HAP-1 (cell line): ENCODE measurements around the gene CD300LD.
A peak's percentile ranks its signal among the peaks of the same experiment; 100 is the strongest.

Source experiments
- DNase-seq, 2 experiments: peaks; one replicate each; pipeline ENCODE4 v3.0.0-alpha.2; 2016 to 2020; ENCODE audit warnings: low spot score in 2 of 2
- H3K27me3 ChIP-seq: fragments of 250-450 bp; sonication (Bioruptor Pico); 2 replicates; pipeline ENCODE4 v1.5.1; 2020; ENCODE audit warnings: low read depth, mild to moderate bottlenecking, moderate library complexity
- H3K36me3 ChIP-seq: fragments of 250-450 bp; sonication (Bioruptor Pico); replicated peaks from 2 replicates; pipeline ENCODE4 v1.5.1; 2020; ENCODE audit warnings: mild to moderate bottlenecking
- H3K4me1 ChIP-seq: fragments of 250-450 bp; sonication (Bioruptor Pico); 2 replicates; pipeline ENCODE4 v1.5.1; 2020; ENCODE audit warnings: mild to moderate bottlenecking
- H3K4me3 ChIP-seq: fragments of 250-450 bp; sonication (Bioruptor Pico); 2 replicates; pipeline ENCODE4 v1.5.1; 2020; ENCODE audit warnings: mild to moderate bottlenecking, moderate library complexity
- H3K9me3 ChIP-seq: fragments of 250-450 bp; sonication (Bioruptor Pico); 2 replicates; pipeline ENCODE4 v1.5.1; 2020; ENCODE audit warnings: mild to moderate bottlenecking, moderate library complexity
- in situ Hi-C: fragments of 300-500 bp; cut with MboI; formaldehyde crosslinking; loops from 3 replicates; pipeline ENCODE4 v1.14.3; 2020; ENCODE audit warnings: low sequenced_read_pairs, inconsistent platforms, mixed read lengths

CD300LD gene

GRCh38 chr17:74601944-74602572 lies 10.0 kb upstream of the CD300LD start:
- Histone ChIP-seq H3K9me3 (no peaks in the 10 kb centered on the region), H3K4me1 (no peaks in the 10 kb centered on the region), H3K27me3 (0 out of 2 replicates have a peak, but pooled peaks cover 4% of the 10 kb centered on the region), H3K36me3 (no peaks in the 10 kb centered on the region), H3K4me3 (no peak overlapping the region)
- in situ Hi-C loops: no loop called here
- peak; percentile 11 to 56 for DNase-seq

DNA sequence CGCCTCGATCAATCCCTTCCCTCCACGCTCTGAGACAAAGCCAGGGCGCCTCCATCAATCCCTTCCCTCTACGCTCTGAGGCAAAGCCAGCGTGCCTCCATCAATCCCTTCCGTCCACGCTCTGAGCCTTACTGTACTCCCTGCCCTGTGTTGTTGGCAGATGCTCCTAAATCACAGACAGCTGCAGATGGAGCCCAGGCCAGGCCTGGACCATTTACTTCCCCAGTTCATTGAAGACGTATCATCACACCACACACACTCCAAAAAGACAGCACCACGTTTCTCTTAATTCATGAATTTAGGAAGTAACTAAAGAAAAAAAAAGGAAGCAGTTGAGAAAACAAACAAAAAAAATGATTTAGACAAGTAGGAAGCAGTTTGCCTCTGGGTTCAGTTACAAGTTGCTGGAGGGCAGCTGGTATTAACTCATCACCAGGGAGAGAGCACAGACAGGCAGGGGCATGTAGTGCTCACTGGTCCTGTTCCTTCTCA lies 7.4 kb upstream of the CD300LD start:
- Histone ChIP-seq H3K4me3 (no peak overlapping the region), H3K27me3 (0 out of 2 replicates have a peak, but pooled peaks cover 4% of the 10 kb centered on the region), H3K4me1 (no peaks in the 10 kb centered on the region), H3K9me3 (no peaks in the 10 kb centered on the region), H3K36me3 (no peaks in the 10 kb centered on the region)
- in situ Hi-C loops: no loop called here
- no peak for DNase-seq

DNA sequence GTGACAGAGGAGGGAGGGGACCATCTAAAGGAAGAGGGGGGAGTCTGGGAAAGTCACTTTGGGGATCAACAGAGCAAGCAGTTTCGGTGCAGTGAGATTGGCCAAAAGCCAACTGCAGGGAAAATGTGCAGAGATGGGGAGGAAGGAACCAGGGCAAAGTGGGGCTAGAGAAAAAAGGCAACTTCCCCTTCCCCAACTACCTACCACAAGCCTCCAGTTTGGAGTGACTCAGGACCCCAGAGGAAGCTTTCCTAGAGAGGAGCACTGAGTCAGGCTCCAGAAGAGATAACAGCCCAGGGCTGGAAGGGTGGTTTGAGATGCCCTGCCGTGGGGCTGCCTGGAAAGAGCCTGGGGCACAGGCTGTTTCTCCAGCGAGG lies 6.9 kb upstream of the CD300LD start:
- no peaks in the 10 kb centered on the region for H3K9me3 ChIP-seq
- no peak for DNase-seq
- in situ Hi-C loops: no loop called here
- no peaks in the 10 kb centered on the region for H3K36me3 ChIP-seq
- 0 out of 2 replicates have a peak, but pooled peaks cover 4% of the 10 kb centered on the region for H3K27me3 ChIP-seq
- no peak overlapping the region for H3K4me3 ChIP-seq
- no peaks in the 10 kb centered on the region for H3K4me1 ChIP-seq

DNA sequence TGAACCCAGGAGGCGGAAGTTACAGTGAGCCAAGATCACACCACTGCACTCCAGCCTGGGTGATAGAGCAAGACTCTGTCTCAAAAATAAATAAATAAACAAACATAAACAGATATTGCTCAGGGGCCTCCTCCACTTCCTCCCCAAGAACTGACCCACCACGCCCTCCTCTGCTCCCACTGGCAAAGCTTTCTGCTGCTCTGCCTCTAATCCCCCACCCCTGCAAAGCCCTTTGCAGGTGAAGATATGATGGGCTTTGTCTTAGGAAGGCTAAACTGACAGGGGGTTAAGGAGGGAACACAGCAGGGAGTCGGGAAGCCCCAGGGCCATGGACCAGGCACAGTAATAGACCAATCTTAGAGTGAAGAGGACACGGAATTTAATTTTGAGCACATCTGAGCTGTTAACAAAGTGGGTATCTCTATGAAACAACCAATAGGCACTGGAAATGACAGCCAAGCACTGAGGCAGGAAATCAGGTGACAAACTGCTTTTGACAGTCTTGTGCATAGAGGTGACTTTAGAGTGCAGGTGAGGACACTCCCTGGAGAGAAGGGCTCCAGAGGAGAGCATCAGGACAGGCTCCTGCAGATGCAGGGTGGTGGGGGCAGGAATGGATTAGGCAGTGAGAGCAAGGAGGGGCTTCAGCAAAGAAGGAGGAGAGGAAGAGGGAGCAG lies 6.4 kb upstream of the CD300LD start:
- Histone ChIP-seq H3K4me3 (no peak overlapping the region), H3K27me3 (0 out of 2 replicates have a peak, but pooled peaks cover 4% of the 10 kb centered on the region), H3K36me3 (no peaks in the 10 kb centered on the region), H3K4me1 (no peaks in the 10 kb centered on the region), H3K9me3 (no peaks in the 10 kb centered on the region)
- in situ Hi-C loops: no loop called here
- DNase-seq: no peak

- no peaks in the 10 kb centered on the region for H3K36me3 ChIP-seq
- H3K9me3 ChIP-seq: no peaks in the 10 kb centered on the region
- DNase-seq: no peak
- no peaks in the 10 kb centered on the region for H3K4me1 ChIP-seq
- H3K4me3 ChIP-seq: no peak overlapping the region
- in situ Hi-C loops: no loop called here
- H3K27me3 ChIP-seq: 0 out of 2 replicates have a peak, but pooled peaks cover 4% of the 10 kb centered on the region
Observed at GRCh38 chr17:74597069-74597790, 5.1 kb upstream of the CD300LD start.

DNA sequence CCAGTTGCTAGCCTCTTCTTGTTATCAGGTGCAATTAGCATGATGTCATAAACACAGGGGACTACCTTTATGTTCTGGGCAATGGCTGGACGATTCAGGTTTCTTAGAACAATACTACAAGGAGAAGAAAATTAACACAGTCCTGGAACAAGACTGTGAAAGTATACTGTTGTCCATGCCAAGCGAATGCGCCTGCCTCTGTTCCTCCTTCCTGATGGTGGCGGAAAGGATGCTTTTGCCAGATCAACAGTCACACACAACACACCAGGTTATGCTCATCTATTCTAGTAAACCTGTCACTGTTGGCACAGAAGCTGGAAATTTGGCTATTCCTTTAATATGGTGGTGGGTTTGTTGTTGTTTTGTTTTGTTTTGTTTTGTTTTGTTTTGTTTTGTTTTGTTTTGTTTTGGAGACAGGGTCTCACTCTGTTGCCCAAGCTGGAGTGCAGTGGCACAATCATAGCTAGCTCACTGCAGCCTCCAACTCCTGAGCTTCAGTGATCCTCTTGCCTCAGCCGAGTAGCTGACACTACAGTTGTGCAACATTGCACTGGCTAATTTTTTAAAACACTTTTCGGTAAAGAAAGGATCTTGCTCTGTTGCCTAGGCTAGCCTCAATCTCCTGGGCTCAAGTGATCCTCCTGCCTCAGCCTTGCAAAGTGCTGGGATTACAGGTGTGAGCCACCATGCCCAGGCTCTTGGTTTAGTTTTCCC lies 3.1 kb upstream of the CD300LD start:
- no peaks in the 10 kb centered on the region for H3K4me1 ChIP-seq
- no peaks in the 10 kb centered on the region for H3K36me3 ChIP-seq
- no peaks in the 10 kb centered on the region for H3K9me3 ChIP-seq
- in situ Hi-C loops: no loop called here
- no peak for DNase-seq
- H3K27me3 ChIP-seq: 0 out of 2 replicates have a peak, but pooled peaks cover 3% of the 10 kb centered on the region
- no peak overlapping the region for H3K4me3 ChIP-seq

DNA sequence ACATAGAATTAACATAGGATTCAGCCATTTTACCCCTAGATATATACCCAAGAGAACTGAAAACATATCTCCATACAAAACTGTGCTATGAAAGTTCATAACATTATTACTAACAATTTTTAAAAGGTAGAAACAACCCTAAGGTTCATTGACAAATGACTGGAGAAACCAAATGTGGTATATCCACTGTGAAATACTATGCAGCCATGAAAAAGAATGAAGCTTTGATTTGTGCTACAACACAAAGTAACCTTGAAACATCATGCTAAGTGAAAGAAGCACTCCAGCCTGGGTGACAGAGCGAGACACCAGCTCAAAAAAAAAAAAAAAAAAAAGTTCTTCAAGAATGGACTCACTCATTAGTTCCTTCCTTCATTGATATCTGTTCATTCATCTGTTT lies 580 bp downstream of the CD300LD start:
- H3K4me1 ChIP-seq: no peaks in the 10 kb centered on the region
- DNase-seq: no peak
- in situ Hi-C loops: no loop called here
- no peaks in the 10 kb centered on the region for H3K9me3 ChIP-seq
- no peaks in the 10 kb centered on the region for H3K36me3 ChIP-seq
- H3K4me3 ChIP-seq: no peak overlapping the region
- 0 out of 2 replicates have a peak, but pooled peaks cover 3% of the 10 kb centered on the region for H3K27me3 ChIP-seq

GRCh38 chr17:74585711-74586110 lies 6.4 kb downstream of the CD300LD start:
- no peaks in the 10 kb centered on the region for H3K4me1 ChIP-seq
- H3K27me3 ChIP-seq: no peaks in the 10 kb centered on the region
- no peak for DNase-seq
- no peak overlapping the region for H3K4me3 ChIP-seq
- H3K9me3 ChIP-seq: no peaks in the 10 kb centered on the region
- in situ Hi-C loops: no loop called here
- H3K36me3 ChIP-seq: no peaks in the 10 kb centered on the region

DNA sequence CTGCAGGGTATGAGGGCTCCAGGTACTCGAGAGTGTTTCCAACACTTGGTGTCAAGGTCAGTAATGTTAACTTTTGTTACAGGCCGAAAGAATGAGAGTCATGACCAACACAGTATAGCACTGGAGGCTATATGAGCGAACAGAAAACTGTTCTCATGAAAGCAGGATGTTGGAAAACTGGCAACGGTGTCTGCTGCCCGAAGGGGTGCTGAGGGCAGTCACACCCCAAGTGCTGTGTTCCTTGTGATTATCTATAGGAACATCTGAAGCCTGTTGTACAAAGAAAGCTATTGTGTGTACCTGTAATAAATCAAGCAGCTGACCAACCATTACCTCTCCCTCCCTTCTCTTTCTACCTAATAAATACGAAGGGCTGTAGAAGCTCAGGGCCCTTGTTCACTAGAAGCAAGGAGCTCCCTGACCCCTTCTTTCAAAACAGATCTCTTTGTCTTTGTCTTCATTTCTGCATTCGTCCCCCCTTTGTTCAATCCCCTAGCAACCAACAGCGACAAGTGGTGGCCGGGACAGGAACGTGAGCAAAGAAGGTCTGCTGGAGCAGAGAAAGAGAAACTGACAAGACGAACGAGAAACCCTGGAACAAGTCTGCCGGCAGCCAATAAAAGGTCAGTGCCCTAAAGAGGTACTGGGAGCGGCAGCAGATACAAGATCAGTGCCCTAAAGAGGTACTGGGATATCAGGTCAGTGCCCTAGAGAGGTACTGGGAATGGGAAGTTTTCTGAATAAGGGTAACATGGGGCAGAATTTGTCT lies 7.6 kb downstream of the CD300LD start:
- Histone ChIP-seq H3K4me1 (no peaks in the 10 kb centered on the region), H3K27me3 (no peaks in the 10 kb centered on the region), H3K4me3 (no peak overlapping the region), H3K36me3 (no peaks in the 10 kb centered on the region), H3K9me3 (no peaks in the 10 kb centered on the region)
- no peak for DNase-seq
- in situ Hi-C loops: no loop called here

DNA sequence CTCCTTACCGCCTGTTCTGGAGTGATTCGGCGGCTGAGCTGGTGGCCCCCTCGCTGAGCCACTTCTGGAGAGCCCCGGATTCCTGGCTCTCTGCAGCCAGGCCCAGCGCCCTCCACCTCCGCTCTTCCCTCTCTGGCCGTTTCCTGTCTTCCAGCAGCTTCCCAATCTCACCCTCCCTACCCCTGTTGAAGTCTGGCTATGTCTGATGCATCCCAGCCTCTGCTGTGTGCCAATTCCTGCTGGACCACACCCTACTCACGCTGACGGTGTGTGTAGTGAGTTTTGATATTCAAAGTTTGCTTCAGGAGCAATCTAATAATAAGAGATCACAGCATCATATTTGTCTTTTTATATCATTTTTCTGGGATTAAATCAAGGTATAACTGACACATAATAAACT lies 9.4 kb downstream of the CD300LD start:
- H3K27me3 ChIP-seq: no peaks in the 10 kb centered on the region
- H3K36me3 ChIP-seq: no peaks in the 10 kb centered on the region
- no peaks in the 10 kb centered on the region for H3K4me1 ChIP-seq
- DNase-seq: no peak
- in situ Hi-C loops: no loop called here
- H3K9me3 ChIP-seq: no peaks in the 10 kb centered on the region
- no peak overlapping the region for H3K4me3 ChIP-seq

- no peaks in the 10 kb centered on the region for H3K36me3 ChIP-seq
- in situ Hi-C loops: no loop called here
- no peaks in the 10 kb centered on the region for H3K4me1 ChIP-seq
- peaks cover 3% of the 10 kb centered on the region for H3K27me3 ChIP-seq
- no peak for DNase-seq
- H3K9me3 ChIP-seq: no peaks in the 10 kb centered on the region
- H3K4me3 ChIP-seq: no peak overlapping the region
Observed at GRCh38 chr17:74579900-74580299, 12.2 kb downstream of the CD300LD start.

GRCh38 chr17:74578979-74579378 lies 13.1 kb downstream of the CD300LD start:
- Histone ChIP-seq H3K4me1 (no peaks in the 10 kb centered on the region), H3K4me3 (no peak overlapping the region), H3K9me3 (no peaks in the 10 kb centered on the region), H3K27me3 (peaks cover 3% of the 10 kb centered on the region), H3K36me3 (no peaks in the 10 kb centered on the region)
- in situ Hi-C loops: no loop called here
- DNase-seq: no peak

GRCh38 chr17:74574489-74575142 lies 17.5 kb downstream of the CD300LD start:
- Histone ChIP-seq H3K4me3 (no peak overlapping the region), H3K4me1 (no peaks in the 10 kb centered on the region)
- in situ Hi-C loops: no loop called here

More at GRCh38 chr17:74574489-74575142, 17.5 kb downstream of the CD300LD start:
- Histone ChIP-seq H3K36me3 (no peaks in the 10 kb centered on the region), H3K9me3 (no peaks in the 10 kb centered on the region), H3K27me3 (peaks cover 15% of the 10 kb centered on the region)
- no peak for DNase-seq
